HepG2 (cell line): ENCODE measurements around the gene LYRM4. TPM values are rescaled to one million over a fixed set of nuclear protein-coding genes. Genes with fewer than 3 reads are reported as not detected.

Experiments
- ATAC-seq: fragments of 200-7000 bp; cut with Tn5 transposase; 3 replicates; pipeline ENCODE4 v1.9.1; 2020; ENCODE audit warnings: mild to moderate bottlenecking, moderate library complexity
- BruUV-seq: library from RNA; stranded (reverse); fragments of 400-500 nt; replicated peaks from 2 replicates; lab custom pipeline; 2021; lab: Mats Ljungman, UMichigan
- CTCF ChIA-PET: fragments of 300-600 bp; formaldehyde crosslinking; extraction: SDS; loops from one replicate; lab custom pipeline; 2021; ENCODE audit warnings: low total read pairs, inconsistent platforms, low intra/inter-chr PET ratio; lab: Yijun Ruan, JAX
- POLR2A ChIA-PET: fragments of 350-600 bp; sonication (Branson Sonifier 250); formaldehyde crosslinking; loops from one replicate; lab custom pipeline; 2020; ENCODE audit warnings: antibody characterized with exemption, inconsistent platforms; lab: Yijun Ruan, JAX
- DNase-seq: peaks from one replicate; pipeline ENCODE4 v3.0.0-alpha.2; 2015; ENCODE audit warnings: low spot score
- FAIRE-seq: peaks from 3 replicates; lab custom pipeline; 2011; peaks lifted over from hg19 to GRCh38; lab: Jason Lieb, UNC
- H2AFZ ChIP-seq: one replicate; pipeline ENCODE4 v1.6.1; 2011; ENCODE audit warnings: low read length, inconsistent platforms
- H3K27ac ChIP-seq: fragments of 300-600 bp; 3 replicates; pipeline ENCODE4 v1.8.0; 2011; ENCODE audit warnings: mixed run types, mild to moderate bottlenecking, mixed read lengths, low read length, inconsistent platforms; ENCODE audit not compliant: insufficient read depth; ENCODE audit errors: extremely low read length
- H3K27me3 ChIP-seq, 2 experiments: fragments of 200-600 bp in 1 of 2; 2 replicates in 1 of 2; 3 replicates in 1 of 2; pipeline versions ENCODE4 v1.6.0 to v1.8.0; 2011; ENCODE audit warnings: low read length in 2 of 2, mild to moderate bottlenecking in 2 of 2, moderate library complexity in 2 of 2, inconsistent platforms in 1 of 2; ENCODE audit not compliant: insufficient read depth in 2 of 2, control insufficient read depth in 1 of 2
- H3K36me3 ChIP-seq, 2 experiments: fragments of 200-600 bp in 1 of 2; replicated peaks in 1 of 2; 2 replicates in 1 of 2; 3 replicates in 1 of 2; pipeline versions ENCODE4 v1.5.1 to v1.8.0; 2011; ENCODE audit warnings: low read length in 2 of 2, inconsistent platforms in 1 of 2; ENCODE audit not compliant: insufficient read depth in 2 of 2, control insufficient read depth in 1 of 2
- H3K4me1 ChIP-seq: 2 replicates; pipeline ENCODE4 v1.5.1; 2012; ENCODE audit warnings: low read length, inconsistent platforms; ENCODE audit not compliant: insufficient read depth
- H3K4me2 ChIP-seq: 2 replicates; pipeline ENCODE4 v1.6.0; 2011; ENCODE audit warnings: low read depth, low read length, inconsistent platforms
- H3K4me3 ChIP-seq, 3 experiments: fragments of 200-600 bp in 1 of 3; sonication (generic), shearing (Covaris generic) in 1 of 3; replicated peaks in 1 of 3; 2 replicates each; pipeline ENCODE4 v1.5.1; 2011 to 2016; ENCODE audit warnings: low read length in 3 of 3, inconsistent platforms in 2 of 3, low read depth in 2 of 3, mild to moderate bottlenecking in 2 of 3, control low read depth in 1 of 3, mixed read lengths in 1 of 3; ENCODE audit not compliant: insufficient read depth in 1 of 3
- H3K79me2 ChIP-seq: one replicate; pipeline ENCODE4 v1.6.1; 2011; ENCODE audit warnings: low read length, inconsistent platforms; ENCODE audit not compliant: insufficient read depth
- H3K9ac ChIP-seq: 2 replicates; pipeline ENCODE4 v1.6.0; 2011; ENCODE audit warnings: mild to moderate bottlenecking, low read depth, low read length, inconsistent platforms; ENCODE audit not compliant: insufficient read depth
- H3K9me3 ChIP-seq: 2 replicates; pipeline ENCODE4 v1.5.1; 2012; ENCODE audit warnings: mild to moderate bottlenecking, low read length
- H4K20me1 ChIP-seq: 2 replicates; pipeline ENCODE4 v1.6.0; 2011; ENCODE audit warnings: inconsistent platforms, mild to moderate bottlenecking, low read length, moderate library complexity; ENCODE audit not compliant: insufficient read depth
- DR1 ChIP-seq: sonication (generic); formaldehyde crosslinking; IDR thresholded peaks from 2 replicates; pipeline ENCODE4 v1.8.0; 2021; ENCODE audit warnings: mild to moderate bottlenecking, missing genetic modification reagents, inconsistent platforms
- KLF12 ChIP-seq: sonication (generic); formaldehyde crosslinking; IDR thresholded peaks from 2 replicates; pipeline ENCODE4 v1.4.0; 2020; ENCODE audit warnings: missing genetic modification reagents, borderline replicate concordance
- MED8 ChIP-seq: sonication (generic); formaldehyde crosslinking; IDR thresholded peaks from 2 replicates; pipeline ENCODE4 v1.8.1; 2023; ENCODE audit warnings: mild to moderate bottlenecking, missing genetic modification reagents; ENCODE audit not compliant: insufficient replicate concordance
- MYNN ChIP-seq: sonication (generic); formaldehyde crosslinking; IDR thresholded peaks from 2 replicates; pipeline ENCODE4 v1.4.0; 2020; ENCODE audit warnings: mild to moderate bottlenecking, low read depth, missing genetic modification reagents
- NFATC3 ChIP-seq: sonication (generic); formaldehyde crosslinking; IDR thresholded peaks from 2 replicates; pipeline ENCODE4 v1.5.1; 2020; ENCODE audit warnings: mild to moderate bottlenecking, missing genetic modification reagents
- NFE2 ChIP-seq: sonication (generic); formaldehyde crosslinking; IDR thresholded peaks from 2 replicates; pipeline ENCODE4 v1.4.0; 2020; ENCODE audit warnings: missing genetic modification reagents
- TAF1 ChIP-seq: sonication (generic); formaldehyde crosslinking; IDR thresholded peaks from 2 replicates; pipeline ENCODE4 v1.4.0; 2020; ENCODE audit warnings: missing genetic modification reagents
- ZNF678 ChIP-seq: sonication (generic); formaldehyde crosslinking; IDR thresholded peaks from 2 replicates; pipeline ENCODE4 v1.4.0; 2020; ENCODE audit warnings: mild to moderate bottlenecking, missing genetic modification reagents
- ZNF816 ChIP-seq: sonication (generic); formaldehyde crosslinking; IDR thresholded peaks from 2 replicates; pipeline ENCODE4 v1.8.0; 2022; ENCODE audit warnings: missing genetic modification reagents, mild to moderate bottlenecking, borderline replicate concordance
- ZSCAN29 ChIP-seq: sonication (generic); formaldehyde crosslinking; conservative IDR thresholded peaks from 2 replicates; pipeline ENCODE4 v1.4.0; 2020; ENCODE audit warnings: mild to moderate bottlenecking, missing genetic modification reagents
- WGBS: methylation state at CpG from one replicate; pipeline ENCODE4 v1.1.6; 2017; ENCODE audit warnings: low lambda C conversion rate; 5-methylcytosine and 5-hydroxymethylcytosine counted together
- in situ Hi-C: cut with HindIII; loops from 2 replicates; pipeline ENCODE4 v1.10.0; 2017; ENCODE audit warnings: low pct_unique_long_range_greater_than_20kb; ENCODE audit not compliant: extremely low pct_ligation_motif_present
- intact Hi-C: fragments of 100-400 bp; cut with micrococcal nuclease; formaldehyde crosslinking; loops from one replicate; pipeline ENCODE4 v1.10.0; 2022; ENCODE audit not compliant: unreplicated experiment
- polyA plus RNA-seq, 8 experiments: library from polyadenylated mRNA; depleted of rRNA in 3 of 8; stranded (reverse) in 7 of 8; unstranded in 1 of 8; fragments of >200 nt; fragmentation: Illumina TruSeq in 4 of 8; extraction: Trizol in 4 of 8; gene quantifications; 2 replicates each; pipeline versions ENCODE4 v1.2.1 to v1.2.3, GENCODE V29; 2011 to 2016; ENCODE audit warnings: low read depth in 4 of 8, missing spikeins in 1 of 8, mixed read lengths in 1 of 8; ENCODE audit not compliant: insufficient read depth in 1 of 8
- total RNA-seq, 5 experiments: library from RNA; depleted of rRNA; stranded (reverse); fragments of >200 nt; fragmentation: Illumina TruSeq; extraction: Trizol; gene quantifications; 2 replicates each; pipeline ENCODE4 v1.2.3, GENCODE V29; 2016; ENCODE audit warnings: low read depth in 1 of 5
- TF ChIP-seq, protein P1 (sequence below): sonication (generic); formaldehyde crosslinking; IDR thresholded peaks from 2 replicates; pipeline ENCODE4 v1.4.0; 2020; ENCODE audit warnings: missing genetic modification reagents
- TF ChIP-seq, protein P2 (sequence below): sonication (generic); formaldehyde crosslinking; IDR thresholded peaks from 2 replicates; pipeline ENCODE4 v1.4.0; 2020; ENCODE audit warnings: missing genetic modification reagents, borderline replicate concordance
- TF ChIP-seq, protein P3 (sequence below): IDR thresholded peaks from 2 replicates; pipeline ENCODE4 v1.6.1; 2016; ENCODE audit warnings: low read depth, borderline replicate concordance
- TF ChIP-seq, protein P4 (sequence below): sonication (generic); formaldehyde crosslinking; IDR thresholded peaks from 2 replicates; pipeline ENCODE4 v1.4.0; 2020; ENCODE audit warnings: mild to moderate bottlenecking, low read depth, missing genetic modification reagents

LYRM4 gene
- total and polyA plus RNA-seq, 2 of the 13 experiments (the other 11 are each of a cell fraction or from before 2014, with no cell fraction given), result 64.6 to 67.5 TPM

DNA sequence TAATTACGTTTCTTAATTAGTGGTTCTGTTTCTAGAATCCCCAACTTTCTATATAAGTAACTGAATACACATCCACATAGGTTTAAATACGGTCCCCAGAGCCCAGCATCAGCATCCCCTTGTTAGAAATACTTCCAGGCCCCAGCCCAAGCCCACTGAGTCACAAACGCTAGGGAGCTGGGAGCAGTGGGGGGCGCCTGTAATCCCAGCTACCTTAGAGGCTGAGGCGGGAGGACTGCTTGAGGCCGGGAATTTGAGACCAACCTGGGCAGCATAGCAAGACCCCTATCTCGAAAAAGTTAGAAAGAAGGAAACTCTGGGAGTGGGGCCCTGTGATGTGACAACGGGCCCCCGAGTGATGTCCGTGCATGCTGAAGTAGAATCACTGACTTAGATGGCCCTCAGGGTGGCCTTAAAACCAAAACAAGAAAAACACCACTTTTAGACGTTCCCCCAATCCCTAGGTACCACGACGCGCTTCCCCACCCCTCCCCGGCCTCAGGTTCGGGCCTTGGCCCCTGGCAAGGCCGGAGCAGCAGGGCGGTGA lies 176.9 kb downstream of the LYRM4 start (continued):
- no peak for TF ChIP-seq ZNF678 (CRISPR knock-in tag)
- no peak for TF ChIP-seq NFATC3 (CRISPR knock-in tag)
- no peak for TF ChIP-seq ZSCAN29 (CRISPR knock-in tag)
- TF ChIP-seq, protein P1, sequence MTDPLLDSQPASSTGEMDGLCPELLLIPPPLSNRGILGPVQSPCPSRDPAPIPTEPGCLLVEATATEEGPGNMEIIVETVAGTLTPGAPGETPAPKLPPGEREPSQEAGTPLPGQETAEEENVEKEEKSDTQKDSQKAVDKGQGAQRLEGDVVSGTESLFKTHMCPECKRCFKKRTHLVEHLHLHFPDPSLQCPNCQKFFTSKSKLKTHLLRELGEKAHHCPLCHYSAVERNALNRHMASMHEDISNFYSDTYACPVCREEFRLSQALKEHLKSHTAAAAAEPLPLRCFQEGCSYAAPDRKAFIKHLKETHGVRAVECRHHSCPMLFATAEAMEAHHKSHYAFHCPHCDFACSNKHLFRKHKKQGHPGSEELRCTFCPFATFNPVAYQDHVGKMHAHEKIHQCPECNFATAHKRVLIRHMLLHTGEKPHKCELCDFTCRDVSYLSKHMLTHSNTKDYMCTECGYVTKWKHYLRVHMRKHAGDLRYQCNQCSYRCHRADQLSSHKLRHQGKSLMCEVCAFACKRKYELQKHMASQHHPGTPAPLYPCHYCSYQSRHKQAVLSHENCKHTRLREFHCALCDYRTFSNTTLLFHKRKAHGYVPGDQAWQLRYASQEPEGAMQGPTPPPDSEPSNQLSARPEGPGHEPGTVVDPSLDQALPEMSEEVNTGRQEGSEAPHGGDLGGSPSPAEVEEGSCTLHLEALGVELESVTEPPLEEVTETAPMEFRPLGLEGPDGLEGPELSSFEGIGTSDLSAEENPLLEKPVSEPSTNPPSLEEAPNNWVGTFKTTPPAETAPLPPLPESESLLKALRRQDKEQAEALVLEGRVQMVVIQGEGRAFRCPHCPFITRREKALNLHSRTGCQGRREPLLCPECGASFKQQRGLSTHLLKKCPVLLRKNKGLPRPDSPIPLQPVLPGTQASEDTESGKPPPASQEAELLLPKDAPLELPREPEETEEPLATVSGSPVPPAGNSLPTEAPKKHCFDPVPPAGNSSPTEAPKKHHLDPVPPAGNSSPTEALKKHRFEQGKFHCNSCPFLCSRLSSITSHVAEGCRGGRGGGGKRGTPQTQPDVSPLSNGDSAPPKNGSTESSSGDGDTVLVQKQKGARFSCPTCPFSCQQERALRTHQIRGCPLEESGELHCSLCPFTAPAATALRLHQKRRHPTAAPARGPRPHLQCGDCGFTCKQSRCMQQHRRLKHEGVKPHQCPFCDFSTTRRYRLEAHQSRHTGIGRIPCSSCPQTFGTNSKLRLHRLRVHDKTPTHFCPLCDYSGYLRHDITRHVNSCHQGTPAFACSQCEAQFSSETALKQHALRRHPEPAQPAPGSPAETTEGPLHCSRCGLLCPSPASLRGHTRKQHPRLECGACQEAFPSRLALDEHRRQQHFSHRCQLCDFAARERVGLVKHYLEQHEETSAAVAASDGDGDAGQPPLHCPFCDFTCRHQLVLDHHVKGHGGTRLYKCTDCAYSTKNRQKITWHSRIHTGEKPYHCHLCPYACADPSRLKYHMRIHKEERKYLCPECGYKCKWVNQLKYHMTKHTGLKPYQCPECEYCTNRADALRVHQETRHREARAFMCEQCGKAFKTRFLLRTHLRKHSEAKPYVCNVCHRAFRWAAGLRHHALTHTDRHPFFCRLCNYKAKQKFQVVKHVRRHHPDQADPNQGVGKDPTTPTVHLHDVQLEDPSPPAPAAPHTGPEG (CRISPR knock-in tag), result no peak
- TF ChIP-seq KLF12, result no peak

DNA sequence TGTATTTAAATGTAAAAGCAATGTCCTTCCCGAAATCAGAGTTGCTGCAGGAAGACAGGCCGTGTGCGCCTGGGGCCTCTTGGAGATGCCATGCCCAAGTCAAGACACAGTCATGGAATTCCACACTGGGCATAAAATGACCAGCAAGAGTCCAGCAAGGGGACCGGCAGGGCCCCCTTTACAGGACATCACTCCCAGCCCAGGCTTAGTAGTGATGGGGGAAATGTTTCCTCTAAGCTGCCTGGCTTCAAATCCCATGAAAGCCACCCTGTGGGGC lies 177.5 kb downstream of the LYRM4 start:
- Histone ChIP-seq H3K4me3 (peak overlapping the region; percentile 5 to 71 (median 49)), H3K27me3 (no peaks in the 10 kb centered on the region), H3K27ac (peak overlapping the region; percentile 81), H3K9ac (peak overlapping the region; percentile 76), H3K4me2 (peak overlapping the region; percentile 96), H2AFZ (no peak overlapping the region), H3K79me2 (peaks cover 5% of the 10 kb centered on the region), H3K36me3 (no peaks in the 10 kb centered on the region), H3K4me1 (peaks cover 73% of the 10 kb centered on the region), H3K9me3 (no peaks in the 10 kb centered on the region), H4K20me1 (no peaks in the 10 kb centered on the region)
- no TSS peak for BruUV-seq
- 19% methylated on average over 4 of the region's 4 CpGs for WGBS
- FAIRE-seq (no peak), ATAC-seq (no peak; the same call in 1 of the 3 replicates), DNase-seq (no peak)
- ChIA-PET CTCF (no interaction called here), POLR2A (interaction anchor here (0.6 to 3.0 kb wide), 8 partner anchors 13 to 123 kb away, joined by 3 to 21 read pairs (median 4); partner anchors contain the start of gene RPP40)
- in situ Hi-C loops (no loop called here), intact Hi-C loops (loop anchor here (5.0 kb wide), 1 partner anchor 34 kb away; no protein-coding TSS in a partner anchor)
- TF ChIP-seq ZNF816 (CRISPR knock-in tag) (no peak), MYNN (CRISPR knock-in tag) (0 out of 2 replicates have a peak, but pooled peaks have one; percentile 14), TAF1 (0 out of 2 replicates have a peak, but pooled peaks have one; percentile 6), NFE2 (no peak), MED8 (no peak), ZSCAN29 (CRISPR knock-in tag) (peak; percentile 16; the same call in 1 of the 2 replicates), DR1 (CRISPR knock-in tag) (no peak)
- TF ChIP-seq, protein P2, sequence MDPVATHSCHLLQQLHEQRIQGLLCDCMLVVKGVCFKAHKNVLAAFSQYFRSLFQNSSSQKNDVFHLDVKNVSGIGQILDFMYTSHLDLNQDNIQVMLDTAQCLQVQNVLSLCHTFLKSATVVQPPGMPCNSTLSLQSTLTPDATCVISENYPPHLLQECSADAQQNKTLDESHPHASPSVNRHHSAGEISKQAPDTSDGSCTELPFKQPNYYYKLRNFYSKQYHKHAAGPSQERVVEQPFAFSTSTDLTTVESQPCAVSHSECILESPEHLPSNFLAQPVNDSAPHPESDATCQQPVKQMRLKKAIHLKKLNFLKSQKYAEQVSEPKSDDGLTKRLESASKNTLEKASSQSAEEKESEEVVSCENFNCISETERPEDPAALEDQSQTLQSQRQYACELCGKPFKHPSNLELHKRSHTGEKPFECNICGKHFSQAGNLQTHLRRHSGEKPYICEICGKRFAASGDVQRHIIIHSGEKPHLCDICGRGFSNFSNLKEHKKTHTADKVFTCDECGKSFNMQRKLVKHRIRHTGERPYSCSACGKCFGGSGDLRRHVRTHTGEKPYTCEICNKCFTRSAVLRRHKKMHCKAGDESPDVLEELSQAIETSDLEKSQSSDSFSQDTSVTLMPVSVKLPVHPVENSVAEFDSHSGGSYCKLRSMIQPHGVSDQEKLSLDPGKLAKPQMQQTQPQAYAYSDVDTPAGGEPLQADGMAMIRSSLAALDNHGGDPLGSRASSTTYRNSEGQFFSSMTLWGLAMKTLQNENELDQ (CRISPR knock-in tag), result 0 out of 2 replicates have a peak, but pooled peaks have one; percentile 8
- TF ChIP-seq, protein P3, sequence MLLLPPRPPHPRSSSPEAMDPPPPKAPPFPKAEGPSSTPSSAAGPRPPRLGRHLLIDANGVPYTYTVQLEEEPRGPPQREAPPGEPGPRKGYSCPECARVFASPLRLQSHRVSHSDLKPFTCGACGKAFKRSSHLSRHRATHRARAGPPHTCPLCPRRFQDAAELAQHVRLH, result no peak
- TF ChIP-seq, protein P4, sequence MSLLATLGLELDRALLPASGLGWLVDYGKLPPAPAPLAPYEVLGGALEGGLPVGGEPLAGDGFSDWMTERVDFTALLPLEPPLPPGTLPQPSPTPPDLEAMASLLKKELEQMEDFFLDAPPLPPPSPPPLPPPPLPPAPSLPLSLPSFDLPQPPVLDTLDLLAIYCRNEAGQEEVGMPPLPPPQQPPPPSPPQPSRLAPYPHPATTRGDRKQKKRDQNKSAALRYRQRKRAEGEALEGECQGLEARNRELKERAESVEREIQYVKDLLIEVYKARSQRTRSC (CRISPR knock-in tag), result no peak
